Right kidney (tissue), 1 donor: ENCODE results near the gene TRDMT1.
"Not testable (repeated sequence)": the region's sequence is repeated elsewhere in the genome, so short reads cannot be mapped to it uniquely, and the experiment has no call there.

Experiments used
- DNase-seq: peaks from one replicate; pipeline ENCODE4 v3.0.0-alpha.2; 2016

The TRDMT1 gene

DNA sequence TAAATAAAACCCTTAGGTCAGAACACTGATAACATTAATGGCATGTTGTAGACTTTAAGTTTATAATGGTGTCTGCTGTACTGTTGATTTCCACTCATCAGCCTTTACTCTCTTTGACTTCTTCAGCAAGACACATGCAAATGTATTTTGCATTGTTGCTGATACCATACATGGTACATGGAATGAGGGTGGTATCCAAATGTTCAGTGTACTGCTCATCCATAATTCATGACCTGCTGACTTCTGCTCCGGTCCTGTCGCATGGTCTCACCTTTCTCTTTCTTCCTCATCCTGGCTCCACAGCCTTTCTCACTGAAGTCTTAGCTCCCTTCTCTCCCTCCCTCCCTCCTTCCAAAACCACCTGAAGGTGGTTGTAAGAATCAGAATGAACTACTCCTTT, 67.2 kb downstream of the TRDMT1 start:
- no peak for DNase-seq

DNA sequence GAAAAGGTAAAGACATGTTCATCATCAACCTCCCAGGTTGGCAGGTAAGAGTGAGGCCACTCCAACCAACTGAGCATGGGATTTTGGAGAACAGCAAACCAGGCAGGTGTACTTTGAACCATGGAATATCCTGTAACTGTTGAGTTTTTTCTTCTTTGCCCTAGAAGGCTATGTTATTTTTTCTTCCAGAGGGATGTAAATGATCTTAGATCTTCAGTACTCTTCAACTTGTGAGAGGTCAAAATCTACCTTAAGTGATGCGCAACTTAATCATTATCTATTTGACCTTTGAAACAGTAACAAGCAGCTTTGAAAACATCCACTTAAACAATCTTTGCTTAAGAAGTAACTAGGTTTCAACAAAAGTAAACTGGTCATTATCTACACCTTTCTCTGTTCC, 71.7 kb downstream of the TRDMT1 start, which contains the start of gene CUBN:
CUBN (minus strand) TSS at position 71 of the 400 bp plus-strand sequence; CDS start at position 25, 46 bp downstream.
- DNase-seq = no peak

DNA sequence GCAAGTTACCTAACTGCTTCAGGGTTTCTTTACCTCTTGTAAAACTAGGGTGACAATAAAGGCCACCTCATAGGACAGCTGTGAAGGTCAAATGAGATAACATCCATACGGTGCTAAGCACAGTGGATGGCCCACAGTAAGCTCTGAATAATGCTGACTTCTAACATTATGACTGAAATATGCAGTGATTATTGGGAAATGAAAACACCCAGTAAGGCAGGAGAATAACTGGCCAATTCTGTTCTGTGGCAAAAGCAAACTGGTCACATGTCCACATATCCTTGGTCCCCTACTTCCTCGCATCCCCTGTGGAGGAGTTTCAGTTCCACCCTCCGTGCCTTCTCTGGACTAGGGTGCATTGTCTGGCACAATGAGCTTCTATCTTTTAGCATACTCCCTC, 73.2 kb downstream of the TRDMT1 start:
- no peak for DNase-seq

DNA sequence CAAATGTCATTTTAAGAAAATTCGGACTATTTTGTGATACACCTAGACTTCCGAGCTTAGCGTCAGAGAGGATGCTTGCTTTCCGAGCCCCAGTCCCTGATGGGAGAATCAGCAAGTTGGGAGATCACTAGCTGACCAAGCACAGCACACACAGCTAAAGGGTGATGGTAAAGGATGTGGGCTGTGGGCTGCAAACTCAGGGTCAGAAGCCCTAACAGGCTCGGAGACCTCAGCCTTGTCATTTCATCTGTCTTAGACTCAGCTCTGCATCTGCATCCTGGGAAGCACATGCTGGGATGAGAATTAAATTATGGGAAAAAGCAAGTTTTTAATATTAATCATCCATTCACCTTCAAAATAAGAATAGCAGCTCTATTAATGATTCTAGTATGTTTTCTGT, 75.1 kb downstream of the TRDMT1 start:
- no peak for DNase-seq

DNA sequence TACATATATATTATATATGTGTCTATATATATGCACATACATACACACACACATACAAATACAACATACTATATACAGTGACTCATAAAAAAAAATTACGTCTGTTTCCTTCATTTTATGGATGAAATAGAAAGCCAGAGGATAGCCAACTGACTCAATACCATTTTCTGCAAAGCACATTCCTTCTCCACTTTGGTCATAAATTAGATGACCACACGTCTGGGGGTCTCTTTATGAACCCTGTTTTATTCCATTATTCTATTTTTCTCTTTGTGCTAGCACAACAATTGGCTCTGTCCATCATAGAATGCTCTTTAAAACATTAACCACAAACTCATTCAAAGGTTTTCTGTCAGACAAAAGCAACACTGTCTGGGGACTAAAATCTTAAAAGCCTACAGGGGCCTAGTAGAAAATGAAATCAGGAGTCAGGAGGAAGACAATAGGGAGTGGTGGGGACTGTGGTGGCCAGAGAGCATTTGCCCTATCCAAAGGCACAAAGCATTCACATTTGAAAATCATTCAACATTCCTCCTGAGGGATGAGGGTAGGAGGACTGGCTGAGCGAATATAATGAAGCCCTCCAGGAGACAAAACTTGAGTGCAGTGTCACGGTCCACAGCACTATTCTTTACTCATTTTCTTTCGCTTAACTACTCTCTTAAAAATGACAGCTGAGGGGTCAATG, 76.1 kb downstream of the TRDMT1 start:
- DNase-seq = no peak

DNA sequence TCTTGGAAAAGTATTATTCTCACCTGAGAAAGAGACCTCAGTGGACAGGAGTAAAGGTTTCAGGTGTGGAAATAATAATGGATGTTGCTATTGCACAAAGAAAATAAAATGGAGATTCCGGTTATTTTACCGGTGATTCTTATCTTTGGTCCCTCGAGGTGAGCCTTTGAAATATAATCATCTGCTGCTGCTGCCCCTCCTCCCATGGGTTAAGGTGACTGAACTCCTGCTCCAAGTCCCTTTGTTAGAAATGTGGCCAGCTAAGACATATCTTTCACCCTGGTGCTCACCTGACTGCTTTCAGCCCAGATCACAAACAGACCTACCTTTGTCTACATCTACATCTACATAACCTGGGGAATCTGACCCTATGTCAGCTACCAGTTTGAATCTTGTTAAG, 77.5 kb downstream of the TRDMT1 start:
- DNase-seq = no peak

DNA sequence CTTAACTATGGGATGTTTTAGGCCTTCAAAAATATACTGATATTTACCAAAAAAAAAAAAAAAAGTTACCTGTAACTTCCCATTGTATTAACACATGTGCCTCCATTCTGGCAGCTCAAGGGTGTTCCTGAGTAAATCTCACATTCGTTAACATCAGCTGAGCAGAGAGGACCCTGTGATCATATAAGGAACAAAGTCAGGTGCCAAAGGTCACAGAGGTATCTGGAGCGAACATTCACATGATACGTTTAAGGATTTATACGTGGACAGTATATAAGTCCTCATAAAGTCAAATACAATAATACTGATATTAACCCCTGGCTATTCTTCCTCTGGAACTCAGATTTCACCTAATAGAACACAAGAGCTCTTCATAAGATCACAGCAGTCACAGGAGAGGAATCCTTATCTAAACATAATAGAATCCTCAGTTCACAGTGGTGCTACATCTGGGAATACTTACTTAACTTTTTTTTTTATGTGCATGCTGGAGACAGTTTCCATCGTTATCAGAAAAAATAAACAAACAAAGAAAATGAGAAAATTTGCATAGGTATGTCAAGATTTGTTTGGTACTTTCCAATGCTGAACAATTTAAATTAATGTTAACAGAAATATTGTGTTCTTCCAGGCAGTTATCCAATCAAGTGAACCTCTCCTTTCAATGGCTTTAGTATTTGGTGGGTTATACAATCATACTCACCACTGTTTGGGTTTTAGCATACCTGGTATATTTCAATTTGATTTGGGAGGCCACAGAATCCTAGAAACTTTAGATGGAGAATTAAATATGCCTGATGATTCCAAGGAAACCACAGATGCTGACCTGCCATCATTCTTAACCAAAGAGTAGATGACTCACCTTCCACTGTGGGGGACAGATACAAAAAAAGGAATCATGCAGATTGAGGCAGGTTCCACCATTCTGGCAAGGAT, 78.5 kb downstream of the TRDMT1 start:
- DNase-seq = no peak

DNA sequence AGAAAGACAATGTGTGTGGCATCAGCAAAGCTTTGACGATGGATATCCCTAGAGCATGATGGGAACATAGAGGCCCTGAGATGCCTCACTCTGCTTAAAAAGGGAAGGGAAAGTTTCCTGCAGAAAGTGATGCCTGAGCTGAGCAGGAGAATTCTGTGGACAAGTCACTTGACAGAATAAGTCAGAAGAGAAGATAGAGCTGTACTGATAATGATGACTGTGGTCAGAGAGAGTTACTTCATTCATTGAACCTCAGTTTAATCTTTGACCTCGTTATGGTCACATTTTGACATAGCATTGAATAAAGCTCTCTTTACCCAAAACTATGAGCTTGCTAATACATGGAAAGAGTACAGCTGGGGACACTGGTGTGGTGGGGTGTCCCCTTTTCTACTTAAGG, 79.4 kb downstream of the TRDMT1 start:
- DNase-seq = no peak

DNA sequence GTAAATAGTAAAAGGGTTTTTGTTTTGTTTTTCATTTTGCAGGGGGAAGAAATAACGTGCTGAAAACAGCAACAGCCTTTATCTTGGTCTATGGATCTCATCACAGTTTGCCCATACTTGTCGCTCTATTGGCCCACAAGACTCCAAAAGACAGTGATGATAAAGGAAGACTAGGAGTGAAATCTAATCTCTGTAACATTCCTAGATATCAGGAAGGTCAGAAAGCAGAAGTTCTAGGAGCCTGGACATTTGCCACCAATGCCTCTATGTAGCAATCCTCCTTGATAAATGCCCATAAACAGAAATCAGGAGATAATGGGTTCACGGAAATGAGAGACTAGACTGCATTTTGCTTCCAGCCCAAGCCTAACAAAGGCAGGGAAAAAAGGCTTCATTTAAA, 80.8 kb downstream of the TRDMT1 start:
- no peak for DNase-seq

DNA sequence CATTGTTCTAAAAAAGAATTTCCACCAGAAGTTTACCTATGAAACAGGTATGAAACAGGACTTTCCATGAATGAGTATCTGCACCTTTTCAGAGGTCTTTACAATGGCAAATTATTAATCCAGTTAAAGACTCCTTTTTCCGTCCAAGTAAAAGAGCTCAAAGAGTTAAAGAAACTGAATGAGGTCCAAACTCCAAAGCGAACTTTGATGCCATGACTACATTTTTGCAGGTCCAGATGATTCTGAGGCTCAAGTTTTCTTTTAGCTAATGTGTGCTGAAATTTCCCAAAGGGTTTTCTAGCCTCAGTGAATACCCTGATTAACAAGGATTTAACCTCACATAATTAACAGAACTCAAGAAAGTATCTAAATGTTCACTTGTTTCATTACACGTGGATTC, 81.6 kb downstream of the TRDMT1 start:
- no peak for DNase-seq

DNA sequence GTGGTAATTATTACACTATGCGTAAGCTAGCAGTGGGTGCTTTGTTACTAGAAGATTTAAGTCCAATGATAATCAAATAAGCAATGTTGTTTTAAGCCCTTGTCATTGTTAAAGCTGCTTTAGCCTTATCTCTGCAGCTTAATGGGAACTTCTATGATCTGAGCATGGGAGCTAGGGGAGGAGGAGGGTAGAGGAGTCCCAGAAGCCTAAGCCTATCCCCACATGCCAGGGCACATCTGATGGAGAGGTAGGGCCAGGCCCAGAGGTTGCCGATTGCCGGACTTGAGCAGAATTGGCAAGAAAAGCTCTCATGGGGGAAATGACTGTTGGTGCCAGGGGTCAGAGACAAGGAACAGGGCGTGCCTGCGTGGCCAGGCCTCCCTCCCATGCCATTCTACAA, 85.3 kb downstream of the TRDMT1 start:
- DNase-seq = no peak

DNA sequence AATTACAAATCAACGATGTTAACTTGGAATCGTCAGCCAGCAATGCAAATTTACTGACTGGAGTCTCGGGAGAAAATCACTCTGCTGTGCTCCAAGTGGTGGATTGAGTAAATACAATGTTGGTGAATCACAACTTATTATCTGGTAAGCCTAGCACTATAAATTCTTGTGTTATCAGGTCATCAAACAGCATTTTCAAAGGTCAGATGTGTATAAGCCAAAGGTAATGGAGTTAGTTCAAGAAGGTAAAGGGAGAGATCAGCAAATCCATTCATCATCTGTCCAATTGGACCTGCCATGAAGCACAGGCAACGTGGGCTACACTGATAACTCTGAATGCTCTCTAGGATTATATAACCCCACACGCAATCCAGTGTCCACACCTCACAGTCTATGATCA, 85.8 kb downstream of the TRDMT1 start:
- DNase-seq = no peak

DNA sequence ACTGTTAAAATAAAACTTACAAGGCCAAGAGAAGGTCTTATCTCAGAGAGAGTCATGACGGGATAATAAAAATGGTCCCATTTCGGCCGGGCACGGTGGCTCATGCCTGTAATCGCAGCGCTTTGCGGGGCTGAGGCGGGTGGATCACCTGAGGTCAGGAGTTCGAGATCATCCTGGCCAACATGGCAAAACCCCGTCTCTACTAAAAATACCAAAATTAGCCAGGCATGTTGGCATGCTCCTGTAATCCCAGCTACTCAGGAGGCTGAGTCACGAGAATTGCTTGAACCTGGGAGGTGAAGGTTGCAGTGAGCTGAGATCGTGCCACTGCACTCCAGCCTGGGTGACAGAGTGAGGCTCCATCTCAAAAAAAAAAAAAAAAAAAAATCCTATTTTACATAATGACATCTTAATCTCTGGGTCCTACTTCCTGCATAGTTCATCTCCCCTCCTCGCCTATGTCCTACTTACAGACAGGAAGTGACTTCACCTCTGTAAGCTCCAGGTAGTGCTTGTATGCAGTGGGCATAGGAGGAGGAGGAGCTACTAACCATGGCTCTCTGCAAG, 86.5 kb downstream of the TRDMT1 start:
- not testable (repeated sequence) for DNase-seq

DNA sequence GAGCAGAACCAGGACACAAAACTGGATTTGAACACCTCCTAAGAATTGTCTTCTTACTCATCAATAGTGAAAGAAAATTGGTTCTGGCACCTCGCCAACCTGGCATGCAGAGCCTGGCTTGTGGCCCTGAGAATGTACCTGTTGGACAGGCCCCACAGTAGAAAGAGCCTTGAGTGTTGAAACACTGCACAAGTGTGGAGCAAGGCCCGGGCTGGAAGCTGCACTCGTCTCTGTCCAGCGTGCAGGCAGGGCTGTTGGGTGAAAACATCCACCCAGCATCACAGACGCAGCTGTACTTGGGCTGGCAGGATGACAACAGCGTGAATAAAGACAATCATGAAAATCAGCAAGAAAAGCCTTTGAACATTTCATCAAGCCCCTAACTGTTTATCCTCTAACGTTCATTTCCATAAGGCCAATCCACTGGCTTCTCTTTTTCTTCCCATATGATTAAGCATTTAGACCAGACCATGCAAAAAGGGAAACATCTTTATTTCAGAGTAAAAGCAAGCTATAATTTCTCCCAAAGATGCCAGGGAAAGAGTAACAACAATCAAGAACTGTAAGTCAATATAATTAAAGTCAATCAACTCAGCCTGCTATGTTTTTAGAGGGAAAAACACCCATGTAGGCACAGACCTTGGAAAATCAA, 87.5 kb downstream of the TRDMT1 start:
- no peak for DNase-seq

DNA sequence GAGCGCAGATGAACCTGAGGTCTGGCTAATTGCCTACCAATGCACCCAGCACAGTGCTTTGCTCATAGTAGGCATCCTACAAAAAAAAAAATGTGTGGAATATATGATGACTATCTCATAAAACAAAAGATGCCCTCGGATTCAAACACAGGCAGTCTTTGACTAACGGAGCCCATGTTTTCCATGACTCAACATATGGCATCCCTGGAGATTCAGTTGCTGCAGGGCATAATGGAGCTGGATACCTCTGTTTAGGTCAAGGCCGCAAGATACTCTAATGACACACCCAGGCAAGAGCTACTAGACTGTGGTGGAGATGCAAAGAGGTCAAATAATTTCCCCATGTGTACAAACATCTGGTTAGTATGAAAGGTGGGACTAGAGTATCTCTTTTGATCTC, 88.1 kb downstream of the TRDMT1 start:
- no peak for DNase-seq

DNA sequence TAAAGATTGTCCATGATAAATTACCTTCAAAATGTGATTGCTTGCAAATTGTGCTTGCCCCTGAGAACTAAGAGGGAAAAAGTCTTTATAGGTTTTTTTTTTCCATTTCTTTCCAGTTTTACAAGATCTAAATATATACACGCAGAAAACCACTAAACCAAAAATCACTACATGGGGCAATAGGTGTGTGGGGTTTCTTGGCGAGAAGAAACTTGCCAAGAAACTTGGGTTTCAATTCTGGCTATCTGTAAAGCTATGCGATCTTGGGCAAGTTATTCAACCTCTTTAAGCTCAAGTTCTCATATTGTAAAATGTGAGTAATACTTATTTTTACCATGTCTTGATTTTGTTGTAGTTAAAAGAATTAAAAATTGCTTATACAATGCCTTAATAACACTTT, 88.9 kb downstream of the TRDMT1 start:
- DNase-seq = no peak

DNA sequence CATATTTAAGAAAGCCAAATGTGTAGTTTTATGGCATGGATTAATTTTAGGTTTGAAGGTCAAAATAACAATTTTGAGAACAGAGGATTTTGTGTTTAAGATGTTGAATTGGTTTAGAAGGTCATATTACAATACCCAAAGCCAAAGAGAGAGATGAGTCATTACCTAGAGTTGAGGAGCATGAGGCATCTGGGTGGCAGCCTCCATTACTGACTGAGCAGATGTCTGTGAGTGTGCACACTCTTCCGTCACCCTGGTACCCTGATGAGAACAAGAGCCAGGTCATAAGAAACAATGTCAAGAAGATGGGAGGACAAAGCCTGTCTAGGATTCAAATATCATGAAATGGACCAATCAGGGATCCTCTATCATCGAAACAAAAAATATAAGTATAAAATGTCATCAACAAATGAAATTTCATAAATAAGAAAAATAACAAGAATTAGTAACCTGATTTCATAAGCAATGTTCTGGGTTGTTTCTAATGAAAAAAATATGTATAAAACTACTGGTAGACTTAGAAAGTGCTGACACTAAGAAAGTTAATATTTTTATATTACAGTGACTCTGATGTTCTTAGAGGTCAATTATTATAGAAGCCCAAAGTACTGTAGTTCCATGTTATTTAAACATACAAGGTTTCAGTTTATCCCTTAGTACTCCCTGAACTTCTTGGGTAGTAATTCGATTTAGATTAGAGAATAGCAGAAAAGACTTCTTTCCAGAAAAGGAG, 91.8 kb downstream of the TRDMT1 start:
- no peak for DNase-seq

DNA sequence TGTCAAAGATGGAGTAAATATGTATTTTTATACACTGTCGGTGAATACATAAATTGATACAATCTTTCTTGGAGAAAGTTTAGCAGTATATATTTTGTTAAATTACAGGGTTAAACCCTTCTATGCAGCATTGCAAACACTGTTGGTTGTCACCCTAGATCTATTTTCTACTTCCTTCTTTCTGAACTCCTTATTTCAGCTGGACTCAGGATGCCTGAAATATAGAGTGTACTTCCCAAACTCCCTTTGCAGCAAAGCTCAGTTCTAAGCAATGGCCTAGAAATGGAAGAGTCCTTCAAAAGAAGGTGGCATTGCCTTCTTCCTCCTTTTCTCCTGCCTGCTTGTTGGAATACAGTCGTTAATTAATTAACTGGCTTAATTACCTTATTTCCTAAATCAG, 92.4 kb downstream of the TRDMT1 start:
- DNase-seq = no peak

DNA sequence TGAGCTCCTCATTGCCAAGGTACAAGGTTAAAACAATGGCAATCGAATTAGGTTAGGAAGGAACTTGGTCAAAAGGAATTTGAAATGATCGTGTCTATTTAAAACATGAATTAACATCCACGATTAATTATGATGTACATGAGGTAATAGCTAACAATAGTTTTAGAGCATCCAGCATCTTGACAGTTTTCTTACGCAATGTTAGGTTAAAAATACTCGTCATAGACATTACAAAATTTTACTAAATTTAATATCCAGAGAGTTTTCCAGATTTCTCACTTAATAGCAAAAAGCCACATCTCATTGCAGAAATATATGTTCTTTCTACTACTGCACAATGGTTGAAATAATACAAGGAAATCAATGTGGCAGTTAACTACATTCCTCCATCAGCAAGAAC, 94.5 kb downstream of the TRDMT1 start:
- no peak for DNase-seq

DNA sequence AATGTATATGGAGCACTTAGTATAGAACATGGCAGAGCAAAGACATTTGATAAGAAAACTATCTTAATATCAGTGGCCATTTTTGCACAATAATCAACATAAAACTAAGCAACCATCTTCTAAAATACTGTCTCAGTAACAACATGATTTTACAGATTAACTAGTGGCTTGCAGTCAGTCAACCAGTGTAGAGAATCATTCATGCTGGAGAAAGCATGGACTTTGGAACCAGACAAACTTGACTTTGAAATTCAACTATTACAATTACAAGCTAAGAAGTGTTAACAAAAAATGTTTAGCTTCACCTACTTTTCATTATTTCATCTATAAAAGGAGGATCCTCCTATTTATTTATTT, 99.6 kb downstream of the TRDMT1 start:
- no peak for DNase-seq

DNA sequence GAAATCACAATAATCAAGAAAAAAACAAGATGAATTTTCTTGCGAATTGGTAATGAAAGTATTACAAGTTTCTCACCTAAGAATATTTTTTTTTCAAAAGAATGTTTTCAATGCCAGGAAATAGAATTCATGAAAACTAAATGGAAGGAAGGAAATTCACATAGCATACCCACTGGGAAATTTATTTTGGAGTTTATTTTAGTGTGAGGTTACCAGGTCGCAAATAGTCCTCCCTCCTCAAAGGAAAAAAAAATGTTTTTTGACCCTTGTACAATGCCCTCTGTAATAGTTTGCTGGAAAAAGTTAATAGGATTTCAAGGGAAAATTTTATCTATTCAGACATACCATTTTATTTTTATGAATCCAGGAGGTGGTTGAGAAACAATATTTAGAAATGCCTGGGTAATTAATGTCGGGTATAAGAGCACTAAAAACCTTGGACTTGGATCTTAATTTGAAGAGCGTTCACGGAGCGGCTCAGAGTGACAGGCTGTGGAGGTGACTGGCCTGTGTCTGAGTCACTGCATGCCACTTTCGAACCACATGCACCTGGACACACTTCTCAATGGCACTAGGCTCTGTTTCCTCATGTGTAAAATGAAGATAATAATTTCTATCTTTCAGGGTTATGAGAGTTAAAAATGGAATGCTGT, 100.1 kb downstream of the TRDMT1 start:
- no peak for DNase-seq

DNA sequence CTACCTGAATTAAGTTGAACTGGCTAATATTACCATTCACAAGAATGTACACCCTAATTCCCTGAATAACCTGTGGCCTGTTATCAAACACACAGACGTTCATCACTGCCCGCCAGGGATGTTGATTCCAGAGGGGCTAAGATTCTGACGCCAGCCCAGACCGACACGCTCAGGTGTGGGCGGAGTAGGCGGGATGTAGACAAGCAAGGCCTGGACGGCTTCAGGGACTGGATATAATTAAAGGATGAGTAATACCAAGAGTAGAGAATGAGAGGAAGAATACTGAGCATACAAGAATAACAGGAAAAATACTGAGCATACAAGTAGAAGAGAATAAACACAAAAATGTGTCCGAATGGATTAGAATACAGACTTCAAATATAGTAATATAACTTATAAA, 100.9 kb downstream of the TRDMT1 start:
- no peak for DNase-seq
